Lung (tissue), 12 donors: Measurements from ENCODE around the gene KISS1R. TPM values are rescaled to one million over a fixed set of nuclear protein-coding genes. Genes with fewer than 3 reads are reported as not detected.

Experiments used
- ATAC-seq: fragments of 200-7000 bp; cut with Tn5 transposase; one replicate; pipeline ENCODE4 v1.9.1; 2020; ENCODE audit warnings: moderate number of reproducible peaks; ENCODE audit not compliant: insufficient read depth, low FRiP score
- DNase-seq, 3 donors: peaks; one replicate each; pipeline ENCODE4 v3.0.0-alpha.2; 2013 to 2017
- H3K27ac ChIP-seq, 2 donors: one replicate each; pipeline ENCODE4 v1.5.1; 2013; ENCODE audit warnings: mild to moderate bottlenecking in 2 of 2, moderate library complexity in 2 of 2, control low read depth in 1 of 2, inconsistent platforms in 1 of 2, low read depth in 1 of 2, low read length in 1 of 2
- H3K27me3 ChIP-seq, 3 donors: one replicate each; pipeline ENCODE4 v1.5.1; 2013; ENCODE audit warnings: low read length in 2 of 3; ENCODE audit not compliant: control insufficient read depth in 3 of 3, insufficient read depth in 3 of 3
- H3K36me3 ChIP-seq, 4 donors: one replicate each; pipeline ENCODE4 v1.5.1; 2013; ENCODE audit warnings: low read length in 4 of 4, mild to moderate bottlenecking in 1 of 4, moderate library complexity in 1 of 4; ENCODE audit not compliant: control insufficient read depth in 4 of 4, insufficient read depth in 4 of 4
- H3K4me1 ChIP-seq, 5 donors: one replicate each; pipeline ENCODE4 v1.5.1; 2013; ENCODE audit warnings: low read length in 5 of 5, mild to moderate bottlenecking in 2 of 5, moderate library complexity in 1 of 5; ENCODE audit not compliant: control insufficient read depth in 5 of 5, insufficient read depth in 5 of 5
- H3K4me3 ChIP-seq: one replicate; pipeline ENCODE4 v1.5.1; 2013; ENCODE audit warnings: mild to moderate bottlenecking, control low read depth, moderate library complexity
- H3K9ac ChIP-seq, 2 donors: one replicate each; pipeline ENCODE4 v1.5.1; 2013; ENCODE audit warnings: low read length in 2 of 2, control low read depth in 1 of 2; ENCODE audit not compliant: insufficient read depth in 1 of 2
- H3K9me3 ChIP-seq, 4 donors: one replicate each; pipeline ENCODE4 v1.5.1; 2013; ENCODE audit warnings: low read length in 3 of 4, mild to moderate bottlenecking in 1 of 4, moderate library complexity in 1 of 4; ENCODE audit not compliant: control insufficient read depth in 4 of 4, insufficient read depth in 3 of 4
- CTCF ChIP-seq: IDR thresholded peaks from 2 replicates; pipeline ENCODE4 v1.5.1; 2012; ENCODE audit warnings: mild to moderate bottlenecking; ENCODE audit errors: control extremely low read depth, extremely low read depth
- whole genome bisulfite sequencing, 2 donors: extraction: QIAGEN DNeasy Blood & Tissue Kit; methylation state at CpG; one replicate each; pipeline ENCODE4 v1.1.7; 2013; 5-methylcytosine and 5-hydroxymethylcytosine counted together
- polyA plus RNA-seq, 2 donors: library from polyadenylated mRNA; stranded (reverse); fragments of 200-250 nt; gene quantifications; one replicate each; pipeline ENCODE4 v1.2.1, GENCODE V29; 2013
- total RNA-seq, 2 donors: library from RNA; depleted of rRNA in 1 of 2; stranded (reverse); fragments of >200 nt in 1 of 2; gene quantifications; one replicate each; pipeline ENCODE4 v1.2.1, GENCODE V29; 2014 to 2021
- donor health status: control.
- donor health status: control.
- donor health status: Bipolar disorder and iron deficiency.
- donor health status: healthy.
- donor health status: DM: yes; HTN: yes; CAD: no.

KISS1R gene
- total and polyA plus RNA-seq, 4 donors, result 0.13 to 0.21 TPM; not detected in 2

DNA sequence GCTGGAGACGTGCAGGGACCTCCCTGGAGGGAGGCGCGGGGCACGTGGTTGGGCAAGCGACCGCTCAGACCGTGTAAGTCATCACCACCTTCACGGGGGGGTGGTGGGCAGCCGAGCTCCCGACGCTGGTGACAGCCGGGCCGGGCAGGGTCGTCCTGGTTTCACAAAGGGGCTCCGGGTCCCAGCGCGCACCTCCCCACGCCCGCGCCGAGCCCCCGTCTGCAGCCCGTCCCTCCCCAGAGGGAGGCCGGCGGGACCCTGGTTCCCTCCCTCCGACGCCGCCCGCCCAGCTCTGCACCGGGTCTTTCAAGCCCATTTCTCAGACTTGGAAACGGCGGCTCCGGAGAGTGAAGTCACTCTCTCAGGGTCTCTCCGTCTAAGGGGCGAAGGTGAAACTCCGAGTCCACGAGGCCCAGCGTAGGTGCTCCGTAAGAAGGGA, 8.0 kb downstream of the KISS1R start:
- no peaks in the 10 kb centered on the region for H3K9me3 ChIP-seq
- H3K4me3 ChIP-seq, result peak overlapping the region; percentile 75
- ATAC-seq (peak; percentile 36), DNase-seq (no peak)
- 1 to 2% methylated on average over 31 to 39 of the region's 39 CpGs for WGBS, 2 donors
- peaks cover 0 to 10% (median 10%) of the 10 kb centered on the region in 3 donors for H3K27me3 ChIP-seq
- H3K36me3 ChIP-seq, result peaks cover 0 to 7% (median 4%) of the 10 kb centered on the region in 4 donors
- no peak for TF ChIP-seq CTCF
- peak overlapping the region; percentile 53 to 84 for H3K27ac ChIP-seq
- peaks cover 0 to 12% (median 0%) of the 10 kb centered on the region in 5 donors for H3K4me1 ChIP-seq
- H3K9ac ChIP-seq, result no peak overlapping the region

DNA sequence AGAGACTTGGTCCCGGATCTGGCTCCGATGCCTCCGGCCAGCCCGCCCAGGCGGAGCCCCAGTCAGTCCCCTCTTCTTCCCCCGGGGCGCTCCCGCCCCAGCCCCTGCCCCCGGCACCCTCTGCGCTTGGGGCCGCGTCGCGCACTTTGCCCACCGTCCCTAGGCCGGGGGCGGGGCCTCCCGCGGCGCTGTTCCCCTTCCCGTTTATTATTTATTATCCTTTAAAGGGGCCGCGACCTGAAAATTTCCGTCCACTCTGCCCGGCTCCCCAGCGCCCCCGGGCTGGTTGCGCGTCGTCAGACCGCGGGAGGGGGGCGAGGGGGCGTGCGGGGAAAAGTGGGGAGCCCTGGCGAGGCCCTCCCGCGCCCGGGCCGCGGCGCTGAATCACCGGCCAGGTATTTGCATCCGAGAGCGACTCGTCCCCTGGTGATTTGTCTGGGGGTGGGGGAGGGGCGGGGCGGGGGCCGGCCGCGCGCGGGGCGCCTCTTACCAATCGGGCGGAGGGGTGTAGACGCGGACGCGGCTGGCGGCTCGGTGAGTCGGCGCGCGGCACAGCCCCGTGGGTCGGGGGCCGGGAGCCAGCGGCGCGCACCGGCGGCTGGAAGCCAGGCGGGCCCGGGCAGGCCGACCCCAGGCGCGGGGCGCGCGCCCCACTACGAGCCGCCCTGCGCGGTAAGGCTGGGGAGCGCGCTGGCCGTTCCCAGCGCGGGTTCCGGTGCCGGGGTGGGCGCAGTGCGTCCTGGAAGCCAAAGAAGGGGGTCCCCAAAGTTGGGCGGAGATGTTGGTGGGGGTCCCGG, 8.6 kb downstream of the KISS1R start, which contains the start of gene ARID3A:
TSS of gene ARID3A (plus strand) at position 510 of the 797 bp plus-strand sequence. CDS start 3,494 bp downstream, outside the sequence.
- Histone ChIP-seq H3K4me3 (peak within 1 kb of the TSS; percentile 82), H3K9ac (no peak within 1 kb of the TSS), H3K27ac (peak within 1 kb of the TSS; percentile 55 to 84), H3K36me3 (peaks cover 0 to 8% (median 4%) of the 10 kb centered on the region in 4 donors), H3K9me3 (no peaks in the 10 kb centered on the region), H3K27me3 (peaks cover 0 to 8% (median 7%) of the 10 kb centered on the region in 3 donors), H3K4me1 (peaks cover 0 to 10% (median 0%) of the 10 kb centered on the region in 5 donors)
- DNase-seq (peak; percentile 88 to 92 (median 91)), ATAC-seq (peak; percentile 78)
- no peak for TF ChIP-seq CTCF
- 0 to 1% methylated on average over 85 to 97 of the region's 97 CpGs for whole genome bisulfite sequencing, 2 donors

DNA sequence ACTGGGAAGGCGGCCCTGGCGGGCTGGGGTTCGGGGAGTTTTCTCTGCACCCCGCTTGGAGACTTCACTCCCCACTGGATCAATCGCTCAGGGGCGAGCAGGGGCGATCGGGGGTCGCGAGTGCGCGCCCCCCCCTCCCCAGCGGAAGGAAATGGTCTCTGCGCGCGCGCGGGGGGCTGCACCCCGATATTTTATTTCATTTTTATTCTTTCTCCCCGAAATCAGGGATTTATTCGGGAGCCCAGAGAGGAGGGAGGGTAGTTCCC, 9.1 kb downstream of the KISS1R start:
- no peak overlapping the region for H3K9ac ChIP-seq
- H3K27ac ChIP-seq, result peak overlapping the region; percentile 53 to 84
- DNase-seq, result no peak
- H3K27me3 ChIP-seq, result peaks cover 0 to 2% (median 2%) of the 10 kb centered on the region in 3 donors
- no peaks in the 10 kb centered on the region for H3K9me3 ChIP-seq
- peaks cover 0 to 10% (median 4%) of the 10 kb centered on the region in 4 donors for H3K36me3 ChIP-seq
- no peak for ATAC-seq
- peaks cover 0 to 10% (median 0%) of the 10 kb centered on the region in 5 donors for H3K4me1 ChIP-seq
- TF ChIP-seq CTCF, result no peak
- 0 to 2% methylated on average over 18 to 21 of the region's 21 CpGs for WGBS, 2 donors
- peak overlapping the region; percentile 82 for H3K4me3 ChIP-seq
